Ovary (tissue), 3 donors: ENCODE measurements around the gene DNM1.

ENCODE experiments used
- CTCF ChIP-seq, 3 donors: fragments of 450-650 bp in 2 of 3; fragments of 200-600 bp in 1 of 3; IDR thresholded peaks; one replicate each; pipeline versions ENCODE4 v1.5.1 to v1.8.0; 2016 to 2022; ENCODE audit warnings: antibody characterized with exemption in 3 of 3, mild to moderate bottlenecking in 1 of 3
- POLR2A ChIP-seq: fragments of 450-650 bp; IDR thresholded peaks from one replicate; pipeline ENCODE4 v1.6.1; 2017; ENCODE audit warnings: antibody characterized with exemption, mild to moderate bottlenecking, moderate library complexity
- donor health status: DM: no; HTN: no; CAD: no.

- TF ChIP-seq CTCF (IDR thresholded peaks at IDR 0.05) (no peak), POLR2A (no peak)
Measured at GRCh38 chr9:128222026-128222425, 18.8 kb downstream of the DNM1 start.
